GM21825 (cell line): ENCODE measurements around the gene MYLK.
"Not testable (repeated sequence)": the region's sequence is repeated elsewhere in the genome, so short reads cannot be mapped to it uniquely, and the experiment has no call there.

Experiments
- ATAC-seq: cut with Tn5 transposase; IDR thresholded peaks from one replicate; pipeline ENCODE4 v1.9.1; 2021; ENCODE audit warnings: mild to moderate bottlenecking, moderate library complexity; ENCODE audit not compliant: unreplicated experiment

Gene MYLK

DNA sequence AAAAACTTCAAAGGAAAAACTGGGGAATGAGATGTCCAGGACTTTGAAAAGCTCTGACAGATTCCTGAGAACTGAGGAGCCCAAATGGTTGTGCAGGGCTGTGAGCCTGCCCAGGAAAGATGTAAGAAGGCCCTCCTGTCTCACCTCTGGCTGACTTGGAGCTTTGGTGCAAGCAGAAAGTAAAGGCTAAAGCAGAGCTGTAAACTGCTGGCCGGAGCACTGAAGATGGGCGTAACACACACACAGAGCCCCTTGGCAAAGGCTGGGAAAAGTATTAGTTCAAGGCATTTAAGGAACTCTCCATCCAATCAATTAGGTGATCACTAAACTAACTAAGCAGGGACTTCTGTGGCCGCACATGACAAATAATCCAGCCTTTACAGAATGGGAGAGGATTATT lies 155.1 kb downstream of the MYLK start:
- ATAC-seq: no peak

DNA sequence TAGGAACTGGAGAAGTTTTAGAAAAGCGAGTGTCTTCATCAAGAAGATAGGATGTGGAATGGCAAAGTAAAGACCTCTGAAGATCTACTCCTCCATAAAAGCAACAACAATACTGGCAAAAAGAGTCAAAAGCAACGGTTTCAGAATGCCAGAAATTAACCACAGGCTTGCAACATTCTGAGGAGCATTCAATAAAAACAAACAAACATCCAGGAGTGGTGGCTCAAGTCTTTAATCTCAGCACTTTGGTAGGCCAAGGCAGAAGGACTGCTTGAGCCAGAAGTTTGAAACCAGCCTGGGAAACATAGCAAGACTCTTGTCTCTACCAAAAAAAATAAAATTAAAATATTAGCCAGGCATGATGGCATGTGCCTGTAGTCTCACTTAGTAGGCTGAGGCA lies 156.1 kb downstream of the MYLK start:
- no peak for ATAC-seq

DNA sequence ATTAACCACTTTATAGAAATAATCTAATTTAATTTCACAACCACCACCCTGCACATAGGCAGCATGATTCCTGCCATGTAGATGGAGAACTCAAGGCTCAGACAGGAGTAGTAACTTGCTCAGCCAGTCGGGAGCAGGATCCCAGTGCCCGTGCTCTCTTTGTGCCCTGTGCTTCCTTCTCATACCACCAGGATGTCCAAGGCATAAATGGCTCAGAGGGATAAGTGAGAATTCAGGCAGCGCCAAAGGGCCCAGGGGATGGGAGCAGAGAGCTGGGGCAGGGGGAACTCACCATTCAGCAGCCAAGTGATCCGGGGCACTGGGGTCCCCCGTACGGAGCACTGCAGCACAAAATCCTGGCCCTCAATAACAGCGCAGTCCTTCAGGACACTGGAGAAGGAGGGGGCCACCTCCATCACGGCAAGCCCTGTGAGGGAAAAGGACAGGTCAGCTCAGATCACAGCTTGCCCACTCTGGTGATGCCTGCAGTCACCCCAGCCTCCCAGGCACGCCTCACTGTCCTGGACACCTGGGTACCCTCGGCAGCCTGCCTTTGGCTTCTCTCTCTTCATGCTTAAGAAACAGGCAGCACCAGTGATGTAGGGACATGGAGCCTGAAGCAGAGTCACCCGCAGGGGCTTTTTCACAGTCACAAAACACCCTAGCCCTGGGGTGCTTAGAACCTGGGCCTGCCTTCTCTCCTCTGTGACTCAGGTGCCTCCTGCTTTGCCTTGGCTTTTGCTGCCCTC lies 158.3 kb downstream of the MYLK start:
- ATAC-seq: no peak

- no peak for ATAC-seq
Observed at GRCh38 chr3:123724306-123724705, 159.8 kb downstream of the MYLK start.

GRCh38 chr3:123723522-123724168 lies 160.5 kb downstream of the MYLK start:
- ATAC-seq: no peak

DNA sequence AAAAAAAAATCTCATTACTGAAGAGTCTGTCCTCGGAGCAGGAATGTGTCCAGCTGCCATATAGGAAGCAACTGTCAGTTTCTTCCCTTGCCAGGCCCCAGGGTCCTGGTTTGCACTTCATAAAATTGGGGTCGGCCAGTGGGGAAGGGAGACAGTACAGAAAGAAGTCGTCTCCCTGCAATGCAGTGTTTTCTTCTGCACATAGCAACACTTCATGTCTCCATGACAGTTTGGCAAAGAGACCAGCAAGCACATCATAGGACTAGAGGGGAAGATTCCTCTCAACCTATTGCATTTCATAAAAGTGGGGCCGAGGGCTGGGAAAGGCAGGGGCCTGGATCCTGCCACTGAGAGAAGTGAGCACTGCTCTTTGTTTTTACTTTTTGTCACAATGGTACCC lies 161.1 kb downstream of the MYLK start:
- ATAC-seq: no peak

- ATAC-seq: no peak
Observed at GRCh38 chr3:123722456-123722855, 161.7 kb downstream of the MYLK start.

GRCh38 chr3:123722021-123722420 lies 162.1 kb downstream of the MYLK start:
- ATAC-seq: no peak

GRCh38 chr3:123721095-123721689 lies 162.9 kb downstream of the MYLK start:
- not testable (repeated sequence) for ATAC-seq

- ATAC-seq: no peak
Observed at GRCh38 chr3:123720638-123721037, 163.5 kb downstream of the MYLK start.

DNA sequence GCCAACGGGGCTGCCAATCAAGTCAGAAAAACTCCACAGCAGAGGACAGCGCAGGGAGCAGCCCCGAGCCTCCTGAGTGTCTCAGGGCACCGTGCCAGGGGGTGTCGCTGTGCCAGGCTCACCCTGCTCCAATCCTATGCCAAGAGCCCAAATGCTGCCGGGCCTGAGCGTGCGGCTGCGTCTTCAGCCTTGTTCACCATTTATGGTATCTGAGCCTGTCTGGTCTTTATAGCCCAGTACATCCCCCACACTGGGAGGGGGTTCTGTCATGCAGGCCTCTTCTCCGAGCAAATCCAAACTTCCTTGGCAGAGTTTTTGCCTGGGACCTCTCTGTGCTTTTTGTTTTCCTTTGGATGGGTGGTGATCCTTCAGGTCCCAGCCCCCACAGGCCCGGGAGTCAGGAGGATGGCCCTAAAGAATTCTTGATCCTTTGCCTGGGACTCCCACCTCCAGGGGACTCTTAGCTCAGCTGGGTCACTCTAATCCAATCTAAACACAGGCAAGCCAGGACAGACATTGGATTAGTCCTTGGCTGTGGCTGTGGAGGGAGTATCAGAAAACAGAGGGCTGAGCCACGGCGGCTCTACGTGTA lies 164.2 kb downstream of the MYLK start:
- ATAC-seq: no peak

GRCh38 chr3:123719061-123719756 lies 164.9 kb downstream of the MYLK start:
- ATAC-seq: not testable (repeated sequence)

DNA sequence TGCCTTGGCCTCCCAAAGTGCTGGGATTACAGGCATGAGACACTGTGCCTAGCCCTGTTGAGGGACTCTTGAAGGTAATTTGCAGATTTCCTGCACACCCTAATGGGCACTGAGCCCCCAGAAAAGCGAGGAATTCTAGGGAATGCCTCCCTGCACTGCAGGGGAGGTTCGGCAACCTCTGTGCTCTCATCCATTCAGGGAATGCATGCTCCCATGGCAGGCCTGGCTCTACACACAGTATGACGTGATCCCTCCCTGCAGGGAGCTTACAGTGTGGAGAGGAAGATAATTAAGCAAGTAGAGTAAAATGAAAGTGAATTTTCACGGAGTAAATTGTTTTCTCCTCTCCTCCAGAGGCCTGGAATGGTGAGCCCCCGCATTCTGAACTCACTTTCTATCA lies 166.0 kb downstream of the MYLK start:
- no peak for ATAC-seq

DNA sequence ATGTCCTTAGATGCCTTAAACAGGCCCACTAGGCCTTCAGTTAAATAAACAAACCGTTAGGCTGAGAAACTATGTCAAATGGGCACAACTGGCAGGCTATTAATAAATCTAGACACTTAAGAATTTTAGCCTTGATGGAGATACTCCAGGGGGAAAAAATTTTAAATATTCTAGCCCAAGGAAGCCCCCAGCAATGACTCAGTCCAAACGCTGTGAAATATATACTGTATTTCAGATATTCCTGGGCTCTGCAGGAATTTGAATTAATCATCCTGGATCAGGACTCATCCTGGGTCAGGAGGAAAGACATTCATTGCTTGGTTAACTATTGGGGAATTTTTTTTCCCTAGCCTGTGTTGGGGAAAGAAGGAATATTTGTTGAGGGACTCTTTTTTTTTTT lies 166.7 kb downstream of the MYLK start:
- not testable (repeated sequence) for ATAC-seq

GRCh38 chr3:123716411-123716810 lies 167.7 kb downstream of the MYLK start:
- ATAC-seq: no peak

DNA sequence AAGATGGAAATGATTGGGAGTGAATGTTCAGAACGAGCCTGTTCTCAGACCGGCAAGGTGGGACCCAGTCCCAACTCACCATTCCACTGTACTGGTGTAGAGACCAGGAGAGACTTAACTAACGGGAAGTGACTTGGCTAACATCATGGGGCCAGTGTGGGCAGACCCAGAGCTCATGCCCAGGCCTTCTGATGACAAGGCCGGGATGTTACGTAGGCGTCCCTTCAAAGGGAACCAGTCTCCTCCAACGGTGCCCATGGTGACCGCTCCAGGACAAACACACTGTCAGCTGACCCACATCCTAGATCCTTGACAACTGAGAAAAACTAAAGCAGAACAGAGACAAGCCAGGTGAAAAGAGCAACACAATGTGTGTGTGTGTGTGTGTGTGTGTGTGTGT lies 170.9 kb downstream of the MYLK start:
- no peak for ATAC-seq

DNA sequence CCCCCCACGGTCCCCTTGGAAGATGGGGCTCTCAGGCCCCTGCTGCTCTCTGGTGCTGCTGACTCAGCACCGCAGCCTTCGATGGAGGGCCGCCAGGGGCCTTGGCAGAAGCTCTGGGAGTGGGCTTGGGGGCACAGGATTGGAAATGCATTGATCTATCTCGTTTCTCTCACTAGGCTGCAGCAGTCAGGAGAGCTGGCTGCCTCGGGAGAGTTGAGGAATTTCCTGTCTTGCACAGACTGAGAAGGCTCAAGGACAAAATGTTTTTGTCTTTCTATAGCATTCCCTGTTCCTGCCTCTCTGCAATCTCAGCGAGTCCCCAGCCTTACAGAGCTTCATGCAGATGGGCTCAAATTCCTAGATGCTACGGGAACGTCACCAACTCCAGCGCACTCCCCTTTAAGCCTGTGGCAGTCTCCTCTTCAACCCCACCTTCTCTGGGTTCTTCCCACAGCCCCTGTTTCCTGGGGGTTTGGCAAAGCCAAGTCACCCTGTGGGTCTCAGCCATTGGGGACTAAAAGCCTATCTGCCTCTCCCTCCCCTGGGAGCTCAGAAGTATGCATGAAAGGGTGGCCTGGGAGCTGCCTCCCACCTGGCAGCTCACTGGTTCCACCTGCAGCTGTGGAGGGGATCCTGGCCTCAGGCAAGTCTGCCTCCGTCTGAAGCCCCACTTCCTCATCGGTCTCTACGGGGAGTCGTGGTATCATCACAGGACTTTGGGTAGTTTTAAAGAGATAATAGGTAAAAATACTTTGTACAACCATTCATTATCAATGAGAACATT lies 171.9 kb downstream of the MYLK start:
- no peak for ATAC-seq

GRCh38 chr3:123711356-123711755 lies 172.8 kb downstream of the MYLK start:
- no peak for ATAC-seq

- ATAC-seq: no peak
Observed at GRCh38 chr3:123708531-123708930, 175.6 kb downstream of the MYLK start.

DNA sequence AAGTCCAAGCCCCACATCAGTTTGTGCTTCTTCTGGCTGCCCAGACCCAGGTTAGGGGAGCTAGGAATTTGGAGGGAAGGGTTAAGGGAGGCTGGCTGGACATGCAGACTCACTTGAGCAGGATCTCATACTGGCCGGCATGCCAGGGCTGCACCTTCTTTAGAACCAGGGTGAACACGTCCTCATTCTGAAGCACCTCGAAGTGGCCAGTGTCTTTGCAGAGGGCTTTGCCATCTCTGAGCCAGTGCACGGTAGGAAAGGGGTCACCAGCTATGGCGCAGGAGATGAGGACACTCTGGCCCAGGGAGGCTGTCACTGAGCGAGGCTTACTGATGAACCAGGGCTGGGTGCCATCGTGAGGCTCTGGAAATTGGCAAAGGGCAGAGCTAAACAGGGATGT lies 176.5 kb downstream of the MYLK start:
- ATAC-seq: not testable (repeated sequence)
